NCI-H1694 (cell line): Measurements from ENCODE around the gene CCDC73.
"Not testable (repeated sequence)": the region's sequence is repeated elsewhere in the genome, so short reads cannot be mapped to it uniquely, and the experiment has no call there.

Source experiments
- DNase-seq: peaks from one replicate; lab custom pipeline; 2025; lab: John Stamatoyannopoulos, UW

The CCDC73 gene

DNA sequence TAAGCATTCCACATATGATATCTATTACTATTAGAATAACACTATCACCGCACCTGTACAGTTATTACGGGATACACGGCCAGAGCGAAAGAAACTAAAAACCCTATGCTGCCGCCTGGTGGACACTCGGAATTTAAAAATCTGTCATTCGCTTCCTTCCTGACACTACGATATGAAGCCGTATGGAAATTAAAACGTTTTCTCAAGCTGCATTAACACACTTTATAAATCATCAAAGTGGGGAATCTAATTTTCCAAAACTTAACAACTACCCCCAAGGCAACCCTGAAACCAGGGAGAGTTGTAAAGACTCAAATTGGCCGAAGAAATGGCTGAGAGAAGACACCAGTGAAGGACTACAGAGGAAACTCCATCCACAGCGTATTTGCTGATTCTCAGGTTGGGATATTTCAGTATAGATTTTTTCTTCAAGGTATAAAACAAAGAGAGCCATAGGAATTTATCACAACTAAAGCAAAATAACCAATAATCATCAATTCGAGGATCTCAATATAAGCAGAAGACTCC is 1.4 kb downstream of the CCDC73 start:
- DNase-seq: peak; percentile 65

DNA sequence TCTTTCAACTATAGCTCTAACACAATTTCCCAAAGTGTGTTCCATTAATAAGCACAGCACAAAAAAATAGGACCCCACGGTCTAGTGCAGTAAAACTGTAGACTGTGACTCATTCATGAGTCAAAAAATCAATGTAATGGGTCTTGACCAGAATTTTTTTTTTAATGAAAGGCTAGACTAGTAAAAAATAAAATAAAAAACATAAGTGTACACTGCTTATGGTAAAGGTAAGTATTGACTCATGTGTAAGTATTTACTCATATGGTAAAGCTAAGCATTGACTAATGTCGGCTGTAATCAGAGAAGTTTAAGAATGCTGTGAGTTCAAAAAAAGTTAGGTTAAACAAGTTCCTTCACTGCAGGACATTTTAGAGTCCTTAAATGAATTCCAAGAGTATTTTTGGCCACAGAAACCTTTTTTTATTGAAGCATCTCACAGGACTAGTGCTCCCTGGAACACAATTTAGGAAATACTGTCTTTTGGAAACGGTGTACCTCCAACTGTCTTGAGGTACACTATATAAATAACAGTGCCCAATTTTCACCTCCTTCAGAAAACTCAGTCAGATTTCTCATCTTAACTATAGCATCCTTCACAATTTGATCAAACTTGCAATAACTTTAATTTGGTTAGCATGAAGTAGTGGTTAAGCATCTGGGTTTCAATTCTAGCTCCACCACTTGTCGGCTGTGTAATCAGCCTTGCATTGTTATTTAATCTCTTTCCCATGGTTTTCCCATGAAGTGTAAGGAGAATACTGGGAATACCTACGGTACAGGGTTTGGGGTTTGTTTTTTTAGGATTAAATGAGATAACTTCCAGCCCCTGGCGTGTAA is 2.1 kb downstream of the CCDC73 start:
- no peak for DNase-seq

DNA sequence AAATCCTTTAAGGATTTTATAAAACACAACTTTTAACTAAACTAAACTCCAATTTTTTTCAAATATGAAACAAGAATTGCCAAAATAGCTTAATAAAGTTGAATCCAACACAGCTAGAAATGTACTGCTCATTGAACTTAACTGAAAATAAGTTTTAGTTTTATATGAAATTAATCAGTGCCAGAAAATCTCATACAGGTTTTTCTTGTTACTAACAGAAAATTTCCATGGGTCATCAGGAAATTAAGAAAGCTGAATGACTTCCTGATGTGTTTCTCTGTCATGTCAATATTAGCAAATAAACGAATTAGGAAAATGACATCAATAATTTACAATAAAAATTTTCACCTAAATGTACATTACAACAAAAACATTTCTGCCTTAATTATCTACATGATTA is 3.5 kb downstream of the CCDC73 start:
- no peak for DNase-seq

DNA sequence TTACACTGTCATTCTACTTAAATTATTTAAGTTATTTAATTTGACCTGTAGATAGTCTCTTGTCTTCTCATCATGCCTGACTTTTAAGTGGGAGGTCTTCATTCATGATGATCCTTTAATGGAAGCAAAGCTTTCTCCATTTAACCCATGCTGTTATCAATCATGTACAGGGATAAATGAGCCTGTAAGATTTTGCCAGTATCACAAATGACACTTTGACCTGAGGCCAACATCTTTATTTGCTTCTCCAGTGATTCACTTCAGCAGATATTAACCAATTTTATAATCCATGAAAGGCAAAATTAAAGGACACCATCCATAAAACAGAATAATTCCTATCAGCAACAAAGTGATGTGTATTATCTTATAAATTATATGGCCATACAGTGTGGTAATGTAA is 7.7 kb downstream of the CCDC73 start:
- DNase-seq: no peak

DNA sequence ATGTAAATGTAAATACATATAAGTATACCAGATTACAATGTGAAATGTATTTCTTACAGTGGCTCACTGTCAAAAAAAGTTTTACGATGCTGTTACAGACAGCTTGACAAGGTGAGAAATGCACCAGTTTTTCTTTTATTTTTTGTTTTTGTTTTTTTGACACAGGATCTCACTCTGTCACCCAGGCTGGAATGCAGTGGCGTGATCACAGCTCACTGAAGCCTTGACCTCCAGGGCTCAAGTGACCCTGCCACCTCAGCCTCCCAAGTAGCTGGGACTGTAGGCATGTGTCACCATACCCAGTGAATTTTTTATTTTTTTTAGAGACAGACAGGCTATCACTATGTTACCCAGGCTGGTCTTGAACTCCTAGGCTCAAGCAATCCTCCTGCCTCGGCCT is 9.2 kb downstream of the CCDC73 start:
- DNase-seq: no peak

DNA sequence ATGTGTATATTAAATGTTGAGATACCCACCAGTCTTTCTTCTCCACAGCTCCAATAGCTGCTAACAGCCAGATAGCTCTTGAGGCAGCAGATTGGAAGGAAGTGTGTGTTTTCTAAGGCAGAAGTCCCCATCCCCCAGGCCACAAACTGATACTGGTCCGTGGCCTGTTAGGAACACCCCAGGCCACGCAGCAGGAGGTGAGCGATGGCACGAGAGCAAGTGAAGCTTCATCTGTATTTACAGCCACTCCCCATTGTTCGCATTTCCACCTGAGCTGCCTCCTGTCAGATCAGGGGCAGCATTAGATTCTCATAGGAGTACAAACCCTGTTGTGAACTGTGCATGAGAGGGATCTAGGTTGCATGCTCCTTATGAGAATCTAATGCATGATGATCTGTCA is 12.7 kb downstream of the CCDC73 start:
- DNase-seq: no peak

DNA sequence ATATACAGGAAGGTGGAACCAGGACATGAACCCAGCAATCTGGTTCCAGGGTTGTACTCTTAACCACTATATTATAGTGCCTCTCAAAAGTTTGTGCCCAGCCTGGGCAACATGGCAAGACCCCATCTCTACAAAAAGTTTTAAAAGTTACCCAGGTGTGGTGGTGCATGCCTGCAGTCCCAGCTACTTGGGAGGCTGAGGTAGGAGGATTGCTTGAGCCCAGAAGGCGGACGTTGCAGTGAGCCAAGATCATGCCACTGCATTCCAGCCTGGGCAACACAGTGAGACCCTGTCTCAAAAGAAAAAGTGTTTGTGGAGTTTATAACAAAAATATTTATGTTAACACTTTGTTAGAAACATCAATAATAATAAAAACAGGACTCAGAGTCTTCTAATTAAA is 13.6 kb downstream of the CCDC73 start:
- DNase-seq: not testable (repeated sequence)

DNA sequence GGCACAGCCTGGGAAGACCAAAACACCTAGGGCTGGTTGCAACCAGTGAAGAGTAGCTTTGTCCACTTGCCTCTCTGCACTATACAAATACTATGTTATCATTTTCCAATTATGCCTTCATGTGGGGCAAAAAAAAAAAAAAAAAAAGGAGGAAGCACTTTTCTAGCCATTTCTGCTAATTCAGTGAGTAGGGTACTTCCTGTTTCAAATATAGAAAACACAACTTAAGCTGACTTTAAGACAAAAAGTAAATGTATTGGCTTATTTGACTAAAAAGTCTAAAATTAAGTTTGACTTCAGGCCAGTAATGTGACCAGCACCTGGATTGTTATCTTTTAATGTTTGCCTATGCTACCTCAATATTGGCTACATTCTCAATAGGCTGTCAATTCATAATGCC is 15.3 kb downstream of the CCDC73 start:
- no peak for DNase-seq

DNA sequence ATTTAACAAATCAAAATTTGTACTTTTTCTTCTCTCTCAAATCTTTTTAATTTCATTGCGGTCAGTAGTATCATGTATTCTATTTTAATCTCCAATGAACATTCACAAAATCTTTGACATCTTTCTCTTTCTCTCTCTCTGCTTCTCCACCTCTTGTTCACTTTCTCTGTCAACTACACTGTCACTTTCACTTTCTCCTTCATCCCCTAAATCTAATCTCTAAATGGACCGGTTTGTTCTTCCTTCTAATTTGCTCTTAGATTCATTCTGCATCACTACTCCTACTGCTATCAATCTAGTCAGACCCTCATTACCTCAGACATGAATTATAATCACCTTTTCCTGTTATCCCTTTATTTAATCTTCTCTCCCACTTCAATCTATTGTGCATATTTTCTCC is 18.6 kb downstream of the CCDC73 start:
- DNase-seq: no peak

DNA sequence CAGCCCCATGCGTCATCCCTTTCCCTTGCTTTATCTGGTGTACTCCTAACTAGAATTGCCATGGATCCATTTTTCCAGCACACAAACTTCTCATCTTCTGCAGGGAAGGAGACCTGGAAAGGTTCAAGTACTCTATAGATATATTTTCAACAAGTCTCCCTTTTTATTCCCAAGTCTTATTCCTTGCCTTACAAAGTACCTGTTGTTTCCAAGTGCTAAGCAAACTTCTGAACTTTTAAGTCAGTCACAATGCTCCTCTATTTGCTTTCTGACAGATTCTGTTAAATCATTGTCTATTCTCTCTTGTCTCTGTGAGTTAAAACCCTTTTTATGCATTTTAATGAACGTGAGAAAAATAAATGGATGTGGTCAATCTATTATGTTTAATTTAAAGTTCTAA is 20.4 kb downstream of the CCDC73 start:
- no peak for DNase-seq

DNA sequence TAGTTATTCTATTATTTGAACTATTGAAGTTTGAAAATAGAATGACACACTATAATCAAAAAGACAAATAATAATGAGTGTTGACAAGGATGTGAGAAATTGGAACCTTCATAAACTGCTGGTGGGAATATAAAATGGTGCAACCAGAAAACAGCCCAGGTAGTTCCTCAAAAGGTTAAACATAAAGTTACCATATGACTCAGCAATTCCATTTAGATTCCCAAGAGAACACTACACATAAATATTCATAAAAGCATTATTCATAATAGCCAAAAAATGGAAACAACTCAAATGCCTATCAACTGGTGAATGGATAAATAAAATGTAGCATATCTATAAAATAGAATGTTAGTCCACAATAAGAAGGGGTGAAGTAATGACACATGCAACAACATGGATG is 21.7 kb downstream of the CCDC73 start:
- no peak for DNase-seq

DNA sequence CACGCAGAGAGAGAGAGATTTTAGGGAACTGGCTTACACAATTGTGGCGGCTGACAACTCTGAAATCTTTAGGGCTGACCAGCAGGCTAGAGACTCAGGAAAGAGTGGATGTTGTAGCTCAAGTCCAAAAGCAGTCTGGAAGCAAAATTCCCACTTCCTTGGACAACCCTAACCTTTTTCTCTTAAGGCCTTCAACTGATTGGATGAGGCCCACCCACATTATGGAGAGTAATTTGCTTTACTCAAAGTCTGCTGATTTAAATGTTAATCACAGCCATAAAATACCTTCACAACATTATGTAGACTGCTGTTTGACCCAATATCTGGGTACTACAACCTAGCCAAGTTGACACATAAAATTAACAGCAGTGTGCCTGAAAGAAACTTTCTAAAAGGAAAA is 32.7 kb downstream of the CCDC73 start:
- not testable (repeated sequence) for DNase-seq

DNA sequence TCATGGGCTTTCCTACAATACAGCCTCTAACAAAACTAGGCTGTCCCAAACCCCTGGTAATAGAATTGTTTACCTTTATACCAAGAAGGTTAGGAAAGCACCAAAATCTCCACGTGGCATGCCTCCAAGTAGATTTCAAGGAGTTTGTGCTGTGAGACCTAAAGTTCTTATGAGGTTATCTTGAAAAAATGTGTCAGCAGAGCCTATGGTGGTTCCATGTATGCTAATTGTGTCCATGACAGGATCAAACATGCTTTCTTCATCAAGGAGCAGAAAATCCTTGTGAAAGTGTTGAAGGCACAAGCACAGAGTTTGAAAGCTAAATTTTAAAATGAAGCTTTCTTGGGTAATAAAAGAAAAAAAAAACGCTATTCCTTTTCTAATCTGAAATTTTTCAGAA is 36.2 kb downstream of the CCDC73 start:
- DNase-seq: no peak

DNA sequence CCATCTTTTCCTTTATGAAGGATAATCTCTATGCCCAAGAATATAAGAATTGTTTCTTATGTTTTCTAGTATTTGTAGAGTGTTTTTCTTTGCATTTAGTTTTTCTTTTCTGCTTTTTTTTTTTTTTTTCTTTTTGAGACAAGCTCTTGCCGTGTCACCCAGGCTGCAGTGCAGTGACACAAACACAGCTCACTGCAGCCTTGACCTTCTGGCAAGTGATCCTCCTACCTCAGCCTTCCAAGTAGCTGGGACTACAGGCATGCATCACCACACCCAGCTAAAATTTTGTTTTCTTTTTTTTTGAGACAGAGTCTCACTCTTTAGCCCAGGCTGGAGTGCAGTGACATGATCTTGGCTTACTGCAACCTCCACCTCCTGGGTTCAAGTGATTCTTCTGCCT is 41.3 kb downstream of the CCDC73 start:
- not testable (repeated sequence) for DNase-seq

DNA sequence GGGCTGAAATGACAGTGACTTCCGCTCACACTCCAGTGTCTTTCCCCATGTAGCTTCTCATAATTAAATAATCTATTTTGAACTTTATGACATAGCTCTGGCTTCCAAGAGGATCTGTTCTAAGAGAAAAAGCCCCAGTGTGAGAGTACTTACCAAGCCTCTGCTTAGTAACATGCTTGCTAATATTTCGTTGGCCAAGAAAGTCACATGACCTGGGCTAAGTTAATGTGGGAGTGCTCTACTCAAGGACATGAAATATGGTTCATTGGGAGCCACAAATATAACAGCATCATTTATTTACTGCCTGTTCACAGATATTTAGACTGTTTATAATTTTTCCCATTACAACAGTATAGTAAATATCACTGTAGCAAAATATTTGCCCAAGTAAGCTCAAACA is 42.5 kb downstream of the CCDC73 start:
- no peak for DNase-seq

DNA sequence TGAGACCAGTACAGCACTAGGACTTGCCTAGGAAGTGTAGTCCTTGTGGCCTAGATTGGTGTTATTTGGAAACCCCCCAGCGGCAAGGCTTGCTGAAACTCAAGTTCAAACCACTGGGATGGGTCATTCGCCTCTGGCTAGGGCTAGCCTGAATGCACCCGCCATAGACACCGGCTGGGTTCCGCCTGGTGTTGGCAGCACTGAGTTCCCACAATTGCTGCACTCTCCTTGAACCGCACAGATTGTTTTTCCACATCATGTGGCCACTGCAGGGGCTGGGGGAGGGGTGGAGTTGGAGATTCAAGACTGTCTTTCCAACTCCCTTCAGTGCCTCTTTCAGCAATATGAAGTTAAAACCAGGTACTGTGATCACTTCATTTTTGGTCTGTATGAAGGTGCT is 43.1 kb downstream of the CCDC73 start:
- no peak for DNase-seq

DNA sequence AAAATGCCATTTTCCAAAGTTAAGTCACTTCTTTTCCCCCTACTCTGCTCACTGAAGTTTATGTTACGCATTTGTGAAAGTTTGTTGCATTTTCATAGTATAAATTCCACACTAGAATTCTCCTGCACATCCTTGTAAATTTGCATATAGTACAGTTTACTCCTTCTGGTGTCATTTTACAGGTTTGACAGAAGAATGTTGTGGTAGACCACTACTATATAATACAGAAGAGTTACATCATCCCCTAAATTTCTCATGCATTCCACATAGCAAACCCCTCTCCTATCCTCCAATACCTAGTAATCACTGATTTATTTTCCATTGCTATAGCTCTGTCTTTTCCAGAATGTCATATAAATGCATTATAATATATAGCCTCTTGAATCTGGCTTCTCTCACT is 64.5 kb downstream of the CCDC73 start:
- DNase-seq: no peak

DNA sequence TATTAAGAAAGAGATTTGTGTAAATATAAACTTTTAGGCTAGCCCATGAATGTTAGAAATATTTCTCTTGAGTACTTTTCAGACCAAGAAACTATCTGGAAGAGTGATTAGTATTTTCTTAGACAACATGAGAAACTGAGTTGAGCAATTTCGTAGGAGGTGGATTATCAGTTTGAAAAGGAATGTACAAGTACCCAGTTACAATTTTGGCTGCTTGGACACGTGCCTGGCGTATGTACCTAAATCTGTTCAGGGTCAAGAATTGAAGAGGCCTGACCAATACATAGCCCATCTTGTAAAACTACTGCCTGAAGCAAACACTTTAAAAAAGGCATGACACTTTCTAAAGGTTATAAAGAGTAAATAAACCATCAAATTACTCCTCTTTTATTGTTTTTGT is 71.1 kb downstream of the CCDC73 start:
- no peak for DNase-seq

DNA sequence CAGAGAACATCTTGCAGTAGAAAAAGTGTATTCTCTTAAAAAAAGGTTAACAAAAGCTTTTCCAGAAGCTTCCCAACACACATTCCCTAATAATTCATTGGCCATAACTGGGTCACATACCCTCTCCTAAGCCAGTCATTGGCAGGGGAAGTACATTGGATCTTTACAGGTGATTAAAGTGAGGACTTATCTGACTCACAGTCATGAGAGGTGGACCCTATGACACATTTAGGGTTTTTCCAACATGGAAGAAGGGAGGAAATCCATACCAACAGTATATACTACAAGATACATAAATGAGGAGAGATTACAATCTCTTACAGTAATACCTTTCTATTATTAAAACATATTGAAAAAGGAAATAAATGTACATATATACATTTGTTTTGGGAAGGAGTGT is 72.2 kb downstream of the CCDC73 start:
- no peak for DNase-seq

DNA sequence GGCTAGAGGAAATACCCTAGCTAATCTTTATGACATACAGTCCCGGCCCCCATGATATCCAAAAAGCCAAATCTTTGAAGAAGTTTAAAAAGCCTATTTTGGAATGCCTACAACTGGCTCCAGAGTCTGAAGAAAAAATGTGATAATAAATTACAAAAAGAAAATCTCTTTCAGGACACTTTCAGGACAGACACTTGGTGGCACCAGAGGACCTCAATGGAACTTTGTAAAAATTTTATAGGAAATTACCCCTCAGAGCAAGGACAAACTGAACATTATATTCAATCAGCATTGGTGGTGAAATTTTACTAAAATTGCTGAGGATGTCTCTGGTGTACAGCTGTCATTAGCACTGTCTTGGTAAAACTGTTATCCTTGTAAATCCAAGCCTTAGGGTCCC is 81.0 kb downstream of the CCDC73 start:
- DNase-seq: no peak

DNA sequence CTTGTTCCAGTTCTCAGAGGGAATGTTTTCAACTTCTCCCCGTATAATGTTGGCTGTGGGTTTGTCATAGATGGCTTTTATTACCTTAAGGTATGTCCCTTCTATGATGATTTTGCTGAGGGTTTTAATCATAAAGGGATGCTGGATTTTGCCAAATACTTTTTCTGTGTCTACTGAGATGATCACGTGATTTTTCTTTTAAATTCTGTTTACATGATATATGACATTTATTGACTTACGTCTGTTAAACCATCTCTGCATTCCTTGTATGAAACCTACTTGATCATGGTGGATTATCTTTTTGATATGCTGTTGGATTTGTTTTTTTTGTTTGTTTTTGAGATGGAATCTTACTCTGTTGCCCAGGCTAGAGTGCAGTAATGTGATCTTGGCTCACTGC is 85.5 kb downstream of the CCDC73 start:
- not testable (repeated sequence) for DNase-seq

DNA sequence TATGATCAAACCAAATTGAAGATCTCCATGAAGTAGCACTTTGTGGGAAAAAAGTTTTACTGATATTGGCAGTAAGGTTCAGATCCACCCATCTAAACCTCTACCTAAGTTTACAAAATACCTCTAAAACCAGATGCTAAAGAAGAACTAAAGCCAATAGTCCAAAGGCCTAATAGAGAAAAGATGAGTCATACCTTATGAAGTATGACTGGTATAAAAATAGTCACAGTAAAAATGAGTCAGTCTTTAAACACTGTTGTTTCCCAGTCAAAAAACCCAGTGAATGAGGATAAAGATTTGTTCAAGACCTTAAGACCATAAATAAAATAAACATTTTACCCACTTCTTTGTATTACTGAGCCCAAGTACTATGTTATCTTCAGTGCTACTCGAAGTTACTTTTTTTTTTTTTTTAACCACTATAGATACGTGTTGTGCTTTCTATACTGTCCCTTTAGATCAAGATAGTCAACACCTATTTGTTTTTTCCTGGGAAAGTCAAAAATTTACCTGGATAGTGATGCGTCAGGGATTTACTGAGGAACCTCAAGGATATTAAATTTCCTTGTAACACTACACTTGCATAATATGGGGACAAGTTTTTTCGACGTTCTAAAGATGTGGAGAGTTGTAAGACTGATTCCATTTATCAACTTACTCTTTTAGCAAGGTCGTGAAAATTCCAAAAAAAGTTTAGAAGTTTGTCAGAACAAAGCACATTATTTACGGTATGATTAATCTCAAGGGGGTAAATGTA is 87.3 kb downstream of the CCDC73 start:
- DNase-seq: no peak

DNA sequence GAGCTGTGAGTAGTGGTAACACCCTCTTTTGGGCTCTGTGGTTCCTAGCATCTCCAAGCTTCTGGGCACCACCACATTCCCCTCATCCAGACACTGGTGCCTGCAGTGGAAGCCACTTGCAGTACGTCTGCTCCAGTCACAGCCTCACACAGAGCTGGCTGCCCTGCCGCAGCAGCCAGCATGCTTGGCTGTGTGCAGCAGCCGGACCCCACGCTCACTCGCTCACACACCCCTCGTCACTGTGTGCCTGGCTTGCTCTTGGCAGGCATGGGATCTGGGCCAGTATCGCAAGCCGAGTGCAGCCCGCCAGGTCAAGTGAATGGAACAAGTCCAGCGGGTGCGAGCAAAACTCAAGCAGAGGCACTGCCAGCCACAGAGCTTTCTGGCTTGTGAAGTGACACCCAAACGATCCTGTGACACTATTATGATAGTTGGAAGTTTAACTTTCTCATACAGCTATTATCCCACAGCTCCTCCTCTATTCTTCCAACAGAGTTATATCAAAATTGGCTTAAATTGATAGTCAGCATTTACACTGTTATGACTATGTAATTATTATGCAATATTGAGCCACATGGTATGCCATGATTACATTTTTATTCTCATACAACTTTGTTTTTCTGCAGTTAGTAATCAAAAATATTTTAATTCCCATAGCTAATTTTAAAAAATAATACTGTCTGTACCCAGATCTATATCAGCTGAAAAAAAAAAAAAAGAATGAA is 89.0 kb downstream of the CCDC73 start:
- DNase-seq: no peak
